ENCODE results near the gene LYRM9.
"Not testable (repeated sequence)": the region's sequence is repeated elsewhere in the genome, so short reads cannot be mapped to it uniquely, and the experiment has no call there.

Gene LYRM9

DNA sequence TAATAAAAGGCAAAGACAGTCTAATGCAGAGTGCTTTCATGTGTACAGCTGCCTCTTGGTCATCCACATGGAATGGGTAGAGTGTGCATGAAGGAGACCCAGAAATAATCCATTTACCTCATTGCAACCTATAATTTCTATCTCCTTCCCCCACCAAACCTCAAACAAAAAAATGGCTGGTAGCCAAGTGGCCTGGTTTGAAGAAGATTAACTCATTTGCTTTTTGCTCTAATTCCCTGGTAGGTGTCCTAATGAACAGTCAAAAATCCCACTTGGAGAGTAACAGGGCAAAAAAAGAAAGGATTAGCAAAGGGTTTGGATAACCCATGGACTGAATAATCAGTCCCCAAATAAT is 13.0 kb upstream of the LYRM9 start:
- DNase-seq (ENCODE audit: low read depth in 2 of 2) = no peak

DNA sequence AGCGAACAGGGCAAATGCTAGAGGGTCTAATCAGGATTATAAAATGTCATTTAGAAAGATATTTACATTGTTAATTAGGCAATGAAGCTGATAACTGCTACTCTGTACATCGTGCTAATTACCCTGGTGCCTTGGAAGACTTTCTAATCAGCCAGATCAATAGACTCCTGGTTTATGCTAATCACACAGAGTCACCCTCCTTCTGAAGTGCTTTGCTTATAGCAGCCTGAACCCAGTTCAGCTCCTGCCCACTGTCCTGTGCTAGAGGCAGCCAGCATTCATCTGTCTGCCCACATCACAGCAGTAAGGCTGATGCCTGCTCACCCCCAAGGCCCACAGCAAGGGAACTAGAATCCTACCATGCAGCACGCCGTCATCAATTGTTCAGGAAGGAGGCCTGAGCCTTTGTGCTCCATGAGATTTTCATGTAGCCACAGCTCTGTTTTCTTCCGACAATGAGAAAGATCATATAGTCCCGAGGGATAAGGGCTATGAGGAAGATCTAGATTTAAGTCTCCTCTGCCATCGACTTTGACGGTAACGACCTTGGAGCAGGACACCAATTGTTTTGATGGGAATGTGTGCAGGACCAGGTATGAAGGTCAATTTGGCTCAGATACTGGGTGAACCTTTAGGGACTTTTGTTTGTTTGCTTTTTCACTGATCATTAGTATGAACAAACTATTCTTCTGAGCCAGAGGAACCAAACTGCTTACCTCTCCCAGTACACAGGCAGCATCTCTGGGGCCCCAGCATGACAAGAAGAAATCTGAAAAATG is 12.5 kb upstream of the LYRM9 start:
- DNase-seq (ENCODE audit: low read depth in 2 of 2) = no peak

DNA sequence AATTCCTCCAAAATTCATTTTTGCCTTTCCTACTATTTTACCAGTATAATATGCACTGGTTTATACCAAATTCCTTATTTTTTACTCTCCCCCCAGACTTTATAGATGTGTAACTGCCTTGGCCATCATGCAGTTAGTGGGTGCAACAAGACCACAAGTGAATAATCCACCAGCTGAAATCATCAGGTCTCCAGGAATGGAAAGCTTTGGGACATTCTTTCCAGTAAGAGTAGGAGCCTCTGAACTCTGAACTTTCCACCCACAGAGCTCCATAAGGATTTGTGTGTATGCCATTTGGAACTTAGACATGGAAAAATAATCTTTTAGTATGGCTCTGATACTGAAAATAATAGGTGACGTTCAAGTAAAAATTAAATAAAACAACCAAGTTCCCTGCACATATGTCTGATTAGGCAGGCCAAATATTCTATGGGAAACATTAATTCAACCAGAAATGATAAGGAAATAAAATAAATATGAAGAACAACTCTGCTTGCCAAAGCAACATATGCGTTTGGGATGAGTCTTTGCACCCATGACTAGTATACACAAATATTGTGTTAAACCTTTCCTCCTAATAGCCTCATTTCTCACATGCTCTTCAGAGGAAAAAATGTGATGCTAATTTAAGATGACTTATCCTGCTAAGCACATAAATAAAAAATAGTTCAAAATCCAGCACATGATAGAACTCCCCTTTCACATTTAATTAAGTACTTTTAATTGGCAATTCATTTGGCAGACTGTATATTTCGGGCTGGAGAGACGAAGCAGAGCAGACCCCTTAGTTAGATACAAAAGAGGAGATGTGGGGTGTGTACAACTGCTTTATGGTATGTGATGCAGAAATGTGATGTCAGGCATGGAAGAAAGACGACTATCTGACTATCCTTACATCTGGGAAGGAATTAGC is 11.6 kb upstream of the LYRM9 start:
- no peak for DNase-seq (ENCODE audit: low read depth in 2 of 2)

DNA sequence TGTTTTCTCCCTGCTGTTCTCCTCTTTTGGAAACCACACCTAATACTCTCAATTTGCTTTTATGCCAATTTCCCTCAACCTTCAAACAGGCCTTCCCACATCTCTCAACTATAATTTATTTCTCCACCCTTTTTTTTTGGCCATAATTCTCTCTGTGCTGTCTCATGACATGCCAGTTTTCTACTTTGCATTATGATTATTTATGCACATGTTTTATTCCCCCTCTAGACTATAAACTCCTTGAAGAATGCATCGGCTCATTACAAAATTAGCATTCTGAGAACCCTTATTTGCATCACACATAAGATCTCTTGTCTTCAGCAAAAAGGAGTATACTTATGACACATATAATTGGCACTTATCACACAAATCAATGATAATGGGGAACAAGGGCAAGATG is 10.9 kb upstream of the LYRM9 start:
- no peak for DNase-seq (ENCODE audit: low read depth in 2 of 2)

DNA sequence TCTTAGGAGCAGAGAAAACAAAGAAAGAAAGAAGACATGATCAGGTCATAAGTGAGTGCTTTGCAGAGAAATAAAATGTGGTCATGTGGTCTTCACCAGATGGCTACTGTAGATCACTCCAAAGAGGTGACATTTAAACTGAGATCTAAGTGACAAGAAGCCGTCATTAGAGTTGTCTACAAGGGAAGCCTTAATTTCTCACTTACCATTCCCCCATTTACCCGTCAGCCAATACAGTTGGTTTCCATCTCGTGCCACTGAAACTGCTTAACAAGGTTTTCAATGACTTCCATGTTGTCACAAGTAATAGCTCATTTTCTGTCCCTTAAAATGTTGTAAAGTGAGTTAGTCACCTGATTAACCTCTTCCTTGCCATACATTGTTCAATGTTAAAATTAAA is 6.4 kb upstream of the LYRM9 start:
- no peak for DNase-seq (ENCODE audit: low read depth in 2 of 2)

DNA sequence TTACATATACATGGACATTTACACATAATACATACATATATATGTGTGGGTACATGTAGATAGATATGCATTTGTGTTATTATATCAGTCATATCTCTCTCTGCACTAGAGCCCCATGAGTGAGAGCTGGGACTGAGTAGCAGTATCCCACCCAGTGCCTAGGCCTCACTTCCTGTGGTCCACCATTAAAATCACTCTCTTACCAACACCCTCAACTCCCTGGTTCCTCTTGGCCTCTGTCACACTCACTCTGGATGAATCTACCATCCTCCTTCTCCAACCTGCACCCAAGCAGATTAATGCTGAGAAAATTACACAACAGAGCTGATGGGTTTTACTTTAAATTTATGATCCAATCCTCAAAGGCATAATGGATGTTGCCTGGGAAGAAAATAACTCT is 4.9 kb upstream of the LYRM9 start:
- DNase-seq (ENCODE audit: low read depth in 2 of 2) = no peak

DNA sequence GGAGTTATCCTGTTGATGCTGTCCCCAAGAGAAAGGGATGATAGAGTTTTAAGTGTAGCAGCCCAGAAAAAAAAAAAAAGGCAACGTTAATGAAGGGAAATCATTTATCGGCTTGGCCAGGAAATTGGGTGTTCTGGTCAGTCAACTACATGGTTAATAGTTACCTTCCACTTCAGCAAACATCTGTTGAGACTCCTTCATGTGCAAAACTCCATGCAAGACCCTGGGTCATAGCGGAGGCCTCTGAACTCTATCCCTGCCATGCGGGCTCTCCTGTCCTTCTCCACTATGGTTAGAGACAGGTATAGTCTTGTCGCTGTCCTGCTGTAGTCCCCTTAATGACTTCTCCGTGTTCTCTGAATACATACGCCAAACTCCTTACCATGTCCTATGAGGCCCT is 3.5 kb upstream of the LYRM9 start:
- DNase-seq (ENCODE audit: low read depth in 2 of 2) = no peak

DNA sequence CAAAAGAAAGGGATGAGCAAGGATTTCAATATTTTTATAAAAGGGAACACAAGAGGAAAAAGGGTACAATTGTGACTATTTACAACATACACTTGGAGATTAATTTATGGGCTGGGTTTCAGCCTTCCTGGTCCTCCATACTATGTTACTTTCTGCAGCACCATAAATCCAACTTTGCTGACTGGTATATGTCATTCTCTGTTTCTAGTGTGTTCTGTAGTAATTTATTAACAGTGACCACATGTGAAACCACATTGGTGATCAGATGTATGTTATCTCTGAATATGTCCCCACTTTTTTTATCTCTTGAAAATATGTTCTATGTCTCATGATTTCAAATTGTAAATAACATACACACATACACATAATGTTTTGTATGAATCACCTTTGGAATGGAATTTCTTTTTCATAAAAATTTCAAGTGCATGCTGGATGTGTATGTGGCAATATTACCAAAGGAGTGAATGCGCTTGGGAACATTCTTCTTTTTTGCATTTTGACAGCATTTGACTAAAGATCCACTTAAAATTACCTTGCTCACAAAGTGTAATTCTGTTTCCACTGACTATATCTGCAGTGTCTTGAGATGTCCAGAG is 2.9 kb upstream of the LYRM9 start:
- DNase-seq (ENCODE audit: low read depth in 2 of 2) = no peak

DNA sequence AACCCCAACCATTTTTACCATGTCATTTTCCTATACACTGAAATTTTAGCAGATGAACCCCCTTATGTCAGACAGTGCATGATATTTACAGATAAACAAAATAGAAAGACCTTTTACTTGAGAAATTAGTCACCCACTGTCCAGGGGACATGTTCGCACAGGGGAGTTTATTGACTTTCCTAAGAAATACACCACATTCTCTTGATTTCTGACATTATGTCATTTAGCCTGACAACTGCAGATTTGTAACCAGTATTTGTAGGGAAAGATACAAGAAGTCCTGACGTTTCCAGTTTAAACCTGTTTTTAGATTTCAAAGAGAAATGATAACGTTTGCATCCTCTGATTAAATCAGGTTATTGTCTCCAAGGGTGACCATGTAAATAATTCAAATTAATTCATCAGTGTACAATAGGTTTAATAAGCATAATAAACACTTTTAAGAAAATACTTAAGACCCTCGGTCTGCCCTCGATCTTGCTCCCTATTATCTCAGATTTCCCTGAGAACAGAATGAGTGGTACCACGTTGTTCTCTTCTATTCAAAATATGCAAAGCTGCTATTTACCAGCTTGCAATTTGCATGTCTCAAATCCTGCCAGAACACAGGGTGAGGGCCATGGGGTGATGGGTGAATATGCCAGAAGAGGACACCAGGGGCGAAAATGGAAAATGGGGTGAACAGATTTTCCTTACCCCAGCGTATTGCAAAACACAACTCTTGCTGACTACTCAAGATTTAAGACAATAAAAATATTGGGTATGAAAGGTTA is 2.1 kb upstream of the LYRM9 start:
- DNase-seq (ENCODE audit: low read depth in 2 of 2) = no peak

DNA sequence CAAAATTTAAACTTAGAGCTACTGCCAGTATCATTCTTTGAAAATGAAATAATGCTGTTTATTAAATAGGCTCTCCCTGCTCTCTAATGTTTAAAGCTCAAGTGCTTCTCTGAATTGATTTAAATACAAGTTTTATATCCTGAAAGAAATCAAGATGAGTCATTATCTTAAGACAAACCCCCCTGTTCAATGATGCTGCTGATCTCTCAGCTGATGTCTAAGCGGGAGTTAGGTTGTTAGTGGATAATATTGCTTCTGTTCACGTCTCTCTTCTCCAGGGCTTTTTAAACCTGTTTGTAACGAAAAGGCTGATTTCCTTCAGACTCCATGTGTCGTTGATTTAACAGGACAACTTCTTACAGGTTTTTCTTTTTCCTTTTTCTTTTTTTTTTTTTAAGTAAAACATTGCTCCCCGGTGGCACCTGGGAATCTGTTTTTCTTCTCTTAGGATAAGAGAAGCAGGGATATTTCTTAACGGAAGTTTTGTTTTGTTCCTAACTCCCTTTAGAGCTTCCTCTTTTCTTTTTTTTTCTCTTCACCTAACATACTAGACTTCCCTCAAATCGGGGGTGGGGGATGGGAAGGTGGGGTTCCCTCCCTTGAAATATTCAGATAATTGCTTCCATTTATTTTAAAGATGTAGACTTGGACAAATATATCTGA is 807 bp upstream of the LYRM9 start:
- no peak for DNase-seq (ENCODE audit: low read depth in 2 of 2)

DNA sequence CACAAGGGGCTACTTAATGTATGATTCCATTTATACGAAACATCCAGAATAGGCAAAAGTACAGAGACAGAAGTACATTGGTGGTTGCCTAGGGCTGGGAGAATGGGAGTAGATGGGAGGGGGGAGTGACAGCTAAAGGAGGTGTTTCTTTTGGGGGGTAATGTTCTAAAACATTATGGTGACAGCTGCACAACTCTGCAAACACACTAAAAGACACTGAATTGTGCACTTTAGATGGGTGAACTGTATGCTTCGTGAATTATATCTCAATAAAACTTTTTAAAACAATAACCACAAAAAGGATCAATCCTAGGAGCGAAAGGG is 661 bp downstream of the LYRM9 start:
- DNase-seq (ENCODE audit: low read depth in 2 of 2) = no peak

DNA sequence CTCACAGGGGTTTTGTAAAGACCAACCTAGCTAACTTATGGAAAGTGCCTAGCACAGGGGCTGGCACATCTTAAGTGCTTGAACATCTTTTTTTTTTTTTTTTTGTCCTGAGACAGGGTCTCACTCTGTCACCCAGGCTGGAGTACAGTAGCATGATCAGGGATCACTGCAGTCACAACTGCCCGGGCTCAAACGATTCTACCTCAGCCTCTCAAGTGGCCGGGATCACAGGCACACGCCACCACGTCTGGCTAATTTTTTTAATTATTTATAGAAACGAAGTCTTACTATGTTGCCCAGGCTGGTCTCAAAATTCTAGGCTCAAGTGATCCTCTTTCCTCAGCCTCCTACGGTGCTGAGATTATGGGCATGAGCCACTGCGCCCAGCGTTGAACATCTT is 1.3 kb downstream of the LYRM9 start:
- no peak for DNase-seq (ENCODE audit: low read depth in 2 of 2)

DNA sequence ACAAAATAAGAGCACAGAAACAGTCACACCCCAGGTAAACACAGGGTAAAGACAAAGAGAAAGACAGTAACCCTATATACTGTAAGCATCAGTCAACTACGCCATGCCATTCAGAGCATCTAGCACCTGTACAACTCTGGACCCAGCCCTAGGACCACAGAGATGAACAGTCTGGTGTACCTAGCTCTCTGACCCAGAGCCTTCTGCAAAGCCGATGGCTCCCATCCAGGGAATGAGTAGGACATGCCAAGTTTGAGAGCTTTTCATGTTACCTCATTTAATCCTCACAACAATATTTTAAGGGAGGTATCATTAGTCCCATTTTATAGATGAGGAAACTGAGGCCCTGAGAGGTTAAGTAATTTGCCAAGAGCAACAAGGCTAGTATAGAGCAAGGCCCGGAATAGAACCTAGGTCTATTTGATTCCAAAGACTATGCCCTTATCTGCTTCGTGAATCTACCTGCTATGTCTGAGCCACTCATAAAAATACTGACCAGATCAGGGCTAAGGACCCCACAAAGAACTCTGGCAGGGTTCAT is 3.4 kb downstream of the LYRM9 start:
- no peak for DNase-seq (ENCODE audit: low read depth in 2 of 2)

DNA sequence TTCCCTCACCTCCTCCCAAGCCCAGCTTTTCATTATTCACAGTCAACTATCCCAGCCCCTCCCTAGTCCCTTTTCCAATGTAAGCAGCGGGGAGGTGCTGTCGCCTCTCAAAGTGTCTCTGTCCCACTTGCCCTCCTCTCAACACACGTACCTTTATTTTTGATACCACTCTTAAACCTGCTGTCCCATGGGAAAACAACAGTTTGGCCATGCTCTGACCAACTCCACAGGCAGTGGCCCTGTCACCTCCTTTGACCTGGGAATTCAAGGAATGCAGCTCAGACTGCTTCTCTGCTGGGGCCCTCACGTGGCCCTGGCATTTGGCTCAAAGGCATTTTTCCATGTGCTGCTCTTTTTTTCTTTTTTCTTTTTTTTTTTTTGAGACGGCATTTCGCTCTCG is 4.2 kb downstream of the LYRM9 start:
- DNase-seq (ENCODE audit: low read depth in 2 of 2) = no peak

DNA sequence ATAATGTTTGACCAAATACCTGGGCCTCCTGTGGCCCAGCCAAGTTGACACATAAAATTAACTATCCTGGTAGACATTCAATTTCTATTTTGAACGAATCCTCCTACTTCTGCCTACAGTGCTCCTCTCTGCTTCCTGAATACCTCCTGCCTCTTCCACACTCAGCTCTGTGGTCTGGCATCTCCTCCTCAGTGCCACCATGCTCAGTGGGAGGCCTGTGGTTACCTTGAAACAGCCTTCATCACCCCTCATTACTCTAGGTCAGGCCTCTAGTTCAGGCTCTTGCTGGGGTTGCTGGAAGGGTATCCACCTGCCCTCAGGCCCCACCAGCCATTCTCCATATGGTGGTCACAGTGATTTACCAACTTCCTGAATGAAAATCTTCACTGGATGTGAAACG is 5.1 kb downstream of the LYRM9 start:
- DNase-seq (ENCODE audit: low read depth in 2 of 2) = no peak

DNA sequence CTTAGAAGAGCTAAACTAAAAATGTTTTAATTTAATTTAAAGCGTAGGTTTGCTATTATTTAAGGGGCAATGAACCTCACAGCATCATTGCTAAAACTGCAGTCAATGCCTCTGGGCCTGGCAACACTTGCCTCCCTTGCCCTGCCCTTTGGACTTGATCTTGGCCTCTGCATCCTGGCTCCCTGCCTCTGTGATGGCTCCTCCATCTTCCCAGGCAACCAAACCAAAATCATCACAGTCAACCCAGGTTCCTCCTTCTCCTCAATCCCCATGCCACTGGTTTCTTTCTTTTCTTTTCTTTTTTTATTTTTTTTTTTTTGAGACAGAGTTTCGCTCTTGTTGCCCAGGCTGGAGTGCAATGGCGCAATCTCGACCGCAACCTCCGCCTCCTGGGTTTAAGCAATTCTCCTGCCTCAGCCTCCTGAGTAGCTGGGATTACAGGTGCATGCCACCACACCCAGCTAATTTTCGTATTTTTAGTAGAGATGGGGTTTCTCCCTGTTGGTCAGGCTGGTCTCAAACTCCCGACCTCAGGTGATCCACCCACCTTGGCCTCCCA is 6.7 kb downstream of the LYRM9 start:
- DNase-seq (ENCODE audit: low read depth in 2 of 2) = not testable (repeated sequence)

DNA sequence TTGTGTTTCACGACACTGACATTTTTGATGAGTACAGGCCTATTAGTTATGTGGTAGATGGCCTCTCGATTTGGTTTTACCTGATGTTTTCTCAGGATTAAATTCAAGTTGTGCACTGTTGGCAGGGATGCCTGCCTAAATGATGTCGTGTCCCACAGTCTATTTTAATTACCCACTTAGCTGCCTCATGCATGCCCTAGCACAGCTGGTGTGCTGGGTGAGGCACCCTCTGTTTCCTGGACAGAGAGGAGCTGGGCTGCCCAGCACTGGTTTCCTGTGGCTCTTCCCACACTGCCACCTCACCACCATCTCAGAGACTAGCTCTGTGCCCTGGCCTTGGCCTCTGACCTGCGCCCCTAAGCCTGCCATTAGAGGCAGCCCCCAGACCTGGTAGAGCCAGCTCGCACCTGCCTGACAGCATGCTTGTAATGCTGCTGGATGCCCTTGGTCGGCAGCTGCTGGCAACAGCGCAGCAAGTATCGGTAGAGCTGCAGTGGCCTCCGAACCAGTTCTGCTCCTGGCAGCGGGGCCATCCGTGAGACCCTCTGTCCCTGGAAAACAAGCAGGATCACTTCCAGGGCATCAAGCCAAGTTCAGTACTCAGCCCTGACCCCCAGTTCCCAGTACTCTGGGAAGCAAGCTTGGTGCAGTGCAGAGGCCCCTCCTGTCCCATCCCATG is 10.9 kb downstream of the LYRM9 start:
- DNase-seq (ENCODE audit: low read depth in 2 of 2) = no peak

DNA sequence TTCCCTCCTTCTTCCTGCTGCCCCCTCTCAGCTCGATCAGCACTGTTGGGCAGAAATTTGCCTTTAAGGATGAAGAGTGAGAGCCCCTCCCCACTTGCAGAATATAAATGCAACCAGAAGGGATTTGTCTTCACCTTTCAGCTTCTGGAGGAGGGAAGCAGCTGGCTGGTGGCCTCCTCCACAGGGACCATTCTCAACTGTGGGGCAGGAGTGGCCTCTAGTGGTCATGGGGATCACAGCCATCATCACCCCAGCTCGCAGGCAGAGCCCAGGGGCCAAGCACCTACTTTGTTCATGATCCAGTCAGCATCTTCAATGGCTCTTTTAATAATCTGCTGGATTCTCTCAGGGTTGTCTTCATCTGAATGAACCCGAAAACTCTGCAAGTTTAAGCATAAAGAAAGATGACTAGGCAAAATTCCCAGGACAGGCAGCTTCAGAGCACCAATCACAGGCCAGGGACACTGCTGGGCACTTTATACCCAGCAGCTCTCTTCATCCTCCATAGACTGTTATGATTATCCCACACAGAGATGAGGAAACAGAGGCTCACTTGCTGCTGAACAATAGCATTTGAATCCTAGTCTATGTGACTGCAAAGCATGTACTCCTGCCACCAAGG is 13.1 kb downstream of the LYRM9 start:
- peak; percentile 49 to 63 for DNase-seq (ENCODE audit: low read depth in 2 of 2)

DNA sequence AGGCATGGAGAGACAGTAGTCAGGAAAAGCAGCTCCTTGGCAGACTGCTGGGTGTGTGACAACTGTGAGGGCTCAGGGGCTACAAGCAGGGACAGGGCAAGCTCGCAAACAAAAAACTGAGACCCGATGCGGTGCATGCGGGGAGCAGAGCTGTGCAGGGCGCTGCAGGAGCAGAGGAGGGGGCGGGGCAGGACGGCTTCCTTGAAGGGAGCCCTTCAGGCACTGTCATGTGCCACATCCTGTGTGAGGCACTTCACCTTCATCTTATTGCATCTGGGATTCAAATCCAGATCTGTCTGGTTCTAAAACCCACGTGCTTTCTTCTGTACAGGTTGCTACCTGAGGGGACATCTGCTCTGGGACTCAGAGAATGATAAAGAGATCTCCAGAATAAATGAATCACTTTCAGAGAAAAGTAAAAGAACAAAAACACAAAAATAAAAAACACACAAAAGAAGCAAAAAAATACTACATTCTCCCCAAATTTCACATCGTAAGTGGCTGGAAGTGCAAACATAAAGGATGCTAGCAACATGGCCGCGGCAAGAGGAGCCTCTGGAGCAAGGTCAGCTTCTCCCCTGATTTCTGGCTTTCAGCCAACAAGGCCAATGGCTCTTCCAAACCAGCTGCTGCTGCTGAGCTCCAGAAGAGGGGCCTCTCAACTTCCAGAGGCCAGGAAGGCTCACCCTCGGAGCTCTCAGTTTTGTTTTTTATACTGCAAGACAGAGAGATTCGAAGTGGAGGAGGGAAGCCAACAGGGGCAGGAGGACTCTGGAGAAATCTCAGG is 14.2 kb downstream of the LYRM9 start:
- DNase-seq (ENCODE audit: low read depth in 2 of 2) = peak; percentile 19 to 29

Measured in activated CD4-positive, alpha-beta T cell treated with anti-CD3 and anti-CD28 coated beads for 24 hours (primary cell).